GM12801 (cell line): ENCODE measurements around the gene MYZAP.

Source experiments
- CTCF ChIP-seq: IDR thresholded peaks from one replicate; pipeline ENCODE4 v1.5.1; 2011; ENCODE audit warnings: control low read depth; ENCODE audit not compliant: insufficient read length; ENCODE audit errors: extremely low read depth

Gene MYZAP

GRCh38 chr15:57600197-57600596 lies 8.5 kb downstream of the MYZAP start:
- no peak for TF ChIP-seq CTCF

DNA sequence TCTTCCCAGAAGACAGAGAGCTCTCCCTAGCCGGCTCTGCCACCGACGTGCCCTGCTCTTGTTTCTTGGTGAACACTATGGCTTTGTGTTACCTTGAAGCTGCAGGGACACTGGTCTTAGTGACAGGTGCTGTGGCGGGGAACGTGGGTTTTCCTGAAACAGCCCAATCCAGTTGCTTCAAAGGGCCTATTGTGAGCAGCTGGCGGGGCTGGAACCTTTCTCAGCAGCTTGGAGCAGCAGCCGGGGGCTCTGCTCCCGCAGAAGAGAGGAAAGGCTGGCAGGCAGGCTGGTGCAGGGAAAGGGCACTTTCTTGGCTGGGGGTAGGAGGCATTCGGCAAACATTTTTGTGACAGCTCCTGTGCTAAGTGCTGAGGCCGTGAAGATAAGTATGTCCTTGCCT lies 12.8 kb downstream of the MYZAP start:
- no peak for TF ChIP-seq CTCF

DNA sequence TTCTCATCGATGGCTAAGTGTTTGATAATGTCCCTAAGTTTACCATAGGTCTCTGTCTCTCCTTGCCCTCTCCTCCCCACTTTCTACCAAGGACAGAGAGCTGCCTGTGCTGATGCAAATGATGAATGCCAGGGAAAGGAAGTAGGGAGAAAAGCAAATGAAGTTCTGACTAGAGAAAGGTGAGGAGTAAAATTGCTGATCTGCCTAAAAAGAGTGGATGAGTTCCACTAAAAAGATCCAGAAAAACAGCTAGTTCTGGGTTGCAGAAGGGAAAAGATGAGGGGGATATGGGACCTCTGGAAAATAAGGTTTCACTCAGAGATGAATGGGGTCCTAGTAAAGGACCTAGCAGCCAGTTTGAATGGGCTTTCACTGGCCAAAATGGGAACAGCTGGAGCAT lies 13.8 kb downstream of the MYZAP start:
- TF ChIP-seq CTCF, result no peak

- no peak for TF ChIP-seq CTCF
These were observed 14.3 kb downstream of the MYZAP start for GRCh38 chr15:57606048-57606447.

GRCh38 chr15:57606816-57607215 lies 15.1 kb downstream of the MYZAP start:
- no peak for TF ChIP-seq CTCF

GRCh38 chr15:57607570-57608000 lies 15.9 kb downstream of the MYZAP start:
- TF ChIP-seq CTCF, result no peak

DNA sequence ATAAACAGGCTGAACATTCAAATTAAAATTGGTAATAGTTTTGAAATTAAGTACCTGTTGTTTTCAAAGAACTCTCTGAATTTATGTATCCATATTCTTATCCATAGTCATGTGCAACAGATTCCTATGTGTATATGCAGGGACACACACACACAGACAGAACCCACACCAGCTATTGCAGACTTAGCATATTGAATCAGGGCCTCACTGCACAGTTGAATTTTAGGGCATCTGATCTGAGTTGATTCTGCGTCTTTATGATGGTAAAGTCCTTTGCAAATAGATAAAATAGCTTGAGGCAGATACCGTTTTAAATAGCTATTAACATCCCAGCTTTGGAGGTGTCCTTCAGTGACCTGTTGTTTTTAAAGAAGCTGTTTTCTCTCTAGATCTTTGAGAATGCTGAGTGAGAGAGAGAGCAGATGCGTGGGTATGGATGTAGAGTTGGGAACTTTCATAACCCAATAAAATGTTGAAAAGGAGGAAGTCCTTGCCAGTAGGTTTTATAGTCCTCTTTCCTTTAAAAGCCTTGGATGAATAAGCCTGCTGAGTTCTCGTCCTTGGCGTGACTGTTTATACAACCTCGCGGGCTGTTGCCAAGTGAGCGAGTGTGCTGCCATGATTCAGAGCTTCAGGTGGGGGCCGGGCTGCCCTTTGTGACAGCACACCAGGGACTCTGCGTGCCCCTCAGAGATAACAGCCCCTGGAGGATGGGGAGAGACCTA lies 18.3 kb downstream of the MYZAP start:
- no peak for TF ChIP-seq CTCF
